Activated CD4-positive, alpha-beta T cell treated with anti-CD3 and anti-CD28 coated beads, Interleukin-2, Interleukin-6, amounts not matched to agents 100 ng/mL and 50 ng/mL, durations not matched to agents 16 hours and 8 hours (primary cell): ENCODE measurements around the gene EPHB2.

ENCODE experiments used
- DNase-seq: peaks from one replicate; pipeline ENCODE4 v3.0.0-alpha.2; 2020

Gene EPHB2

GRCh38 chr1:22782406-22782805 is 71.8 kb downstream of the EPHB2 start:
- no peak for DNase-seq

GRCh38 chr1:22784317-22784716 is 73.7 kb downstream of the EPHB2 start:
- no peak for DNase-seq

GRCh38 chr1:22784737-22785136 is 74.1 kb downstream of the EPHB2 start:
- DNase-seq: no peak

GRCh38 chr1:22786101-22786500 is 75.5 kb downstream of the EPHB2 start:
- no peak for DNase-seq

GRCh38 chr1:22786719-22787489 is 76.3 kb downstream of the EPHB2 start:
- no peak for DNase-seq

- no peak for DNase-seq
Measured at GRCh38 chr1:22787636-22788035, 77.0 kb downstream of the EPHB2 start.

- no peak for DNase-seq
Measured at GRCh38 chr1:22788254-22788661, 77.6 kb downstream of the EPHB2 start.

GRCh38 chr1:22789356-22789994 is 78.8 kb downstream of the EPHB2 start:
- DNase-seq: no peak

GRCh38 chr1:22790232-22791008 is 79.8 kb downstream of the EPHB2 start:
- no peak for DNase-seq

- no peak for DNase-seq
Measured at GRCh38 chr1:22791831-22792347, 81.2 kb downstream of the EPHB2 start.

- no peak for DNase-seq
Measured at GRCh38 chr1:22792396-22793160, 81.9 kb downstream of the EPHB2 start.

- no peak for DNase-seq
Measured at GRCh38 chr1:22793647-22794046, 83.0 kb downstream of the EPHB2 start.

- DNase-seq: no peak
Measured at GRCh38 chr1:22794647-22795365, 84.2 kb downstream of the EPHB2 start.

GRCh38 chr1:22795366-22795714 is 84.7 kb downstream of the EPHB2 start:
- DNase-seq: no peak

GRCh38 chr1:22796642-22797041 is 86.0 kb downstream of the EPHB2 start:
- no peak for DNase-seq

GRCh38 chr1:22798083-22798482 is 87.4 kb downstream of the EPHB2 start:
- DNase-seq: no peak

GRCh38 chr1:22799971-22800370 is 89.3 kb downstream of the EPHB2 start:
- DNase-seq: no peak

GRCh38 chr1:22800629-22801028 is 90.0 kb downstream of the EPHB2 start:
- DNase-seq: no peak

- no peak for DNase-seq
Measured at GRCh38 chr1:22801347-22801746, 90.7 kb downstream of the EPHB2 start.

- DNase-seq: no peak
Measured at GRCh38 chr1:22801761-22802160, 91.1 kb downstream of the EPHB2 start.

GRCh38 chr1:22803833-22804232 is 93.2 kb downstream of the EPHB2 start:
- DNase-seq: no peak

GRCh38 chr1:22804406-22804805 is 93.8 kb downstream of the EPHB2 start:
- DNase-seq: no peak
